ENCODE results near the gene GRIK2.

DNA sequence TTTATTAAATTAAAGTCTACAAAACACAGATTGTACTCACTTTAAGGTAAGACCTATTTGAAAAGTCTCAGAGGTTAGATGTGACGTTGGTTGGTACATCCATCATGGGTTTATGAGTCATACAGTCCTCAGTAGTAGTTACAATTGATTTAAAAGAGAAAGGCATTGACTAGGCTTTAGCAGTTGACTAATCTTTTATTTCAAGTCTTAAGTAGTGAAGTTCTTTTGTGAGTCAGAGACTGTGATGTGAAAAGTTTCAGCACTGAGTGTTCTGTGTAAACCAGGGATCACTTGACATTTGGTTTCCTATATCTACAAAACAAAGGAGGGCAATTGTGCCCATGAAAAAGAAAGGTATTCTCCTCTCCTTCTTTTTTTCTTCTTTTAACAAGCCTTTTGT is 221.3 kb downstream of the GRIK2 start:
- TF ChIP-seq, protein P1, sequence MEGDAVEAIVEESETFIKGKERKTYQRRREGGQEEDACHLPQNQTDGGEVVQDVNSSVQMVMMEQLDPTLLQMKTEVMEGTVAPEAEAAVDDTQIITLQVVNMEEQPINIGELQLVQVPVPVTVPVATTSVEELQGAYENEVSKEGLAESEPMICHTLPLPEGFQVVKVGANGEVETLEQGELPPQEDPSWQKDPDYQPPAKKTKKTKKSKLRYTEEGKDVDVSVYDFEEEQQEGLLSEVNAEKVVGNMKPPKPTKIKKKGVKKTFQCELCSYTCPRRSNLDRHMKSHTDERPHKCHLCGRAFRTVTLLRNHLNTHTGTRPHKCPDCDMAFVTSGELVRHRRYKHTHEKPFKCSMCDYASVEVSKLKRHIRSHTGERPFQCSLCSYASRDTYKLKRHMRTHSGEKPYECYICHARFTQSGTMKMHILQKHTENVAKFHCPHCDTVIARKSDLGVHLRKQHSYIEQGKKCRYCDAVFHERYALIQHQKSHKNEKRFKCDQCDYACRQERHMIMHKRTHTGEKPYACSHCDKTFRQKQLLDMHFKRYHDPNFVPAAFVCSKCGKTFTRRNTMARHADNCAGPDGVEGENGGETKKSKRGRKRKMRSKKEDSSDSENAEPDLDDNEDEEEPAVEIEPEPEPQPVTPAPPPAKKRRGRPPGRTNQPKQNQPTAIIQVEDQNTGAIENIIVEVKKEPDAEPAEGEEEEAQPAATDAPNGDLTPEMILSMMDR (IDR thresholded peaks at IDR 0.05): no peak
- TF ChIP-seq POLR2A (IDR thresholded peaks at IDR 0.05): no peak
- no peak for TF ChIP-seq EP300 (IDR thresholded peaks at IDR 0.05)

Data from ovary (tissue), 3 donors.